GM12892 (cell line): Measurements from ENCODE around the gene SLC2A5.

ENCODE experiments used
- POLR2A ChIP-seq: IDR thresholded peaks from 2 replicates; pipeline ENCODE4 v1.6.1; 2011; ENCODE audit warnings: low read depth, low read length, control low read depth
- POLR2AphosphoS5 ChIP-seq: IDR thresholded peaks from 2 replicates; pipeline ENCODE4 v1.6.1; 2011; ENCODE audit warnings: low read depth, low read length, control low read depth
- TAF1 ChIP-seq: IDR thresholded peaks from 2 replicates; pipeline ENCODE4 v1.6.1; 2011; ENCODE audit warnings: low read depth, mild to moderate bottlenecking, control low read depth, low read length, borderline replicate concordance

- TF ChIP-seq POLR2A = peak; percentile 90
- TF ChIP-seq TAF1 = peak; percentile 14; the same call in 1 of the 2 replicates
- TF ChIP-seq POLR2AphosphoS5 = peak; percentile 90
These were observed at the start of gene SLC2A5 for GRCh38 chr1:9069326-9070100.
